H9 (cell line): ENCODE results near the gene FBN2. TPM values are rescaled to one million over a fixed set of nuclear protein-coding genes. Genes with fewer than 3 reads are reported as not detected.

ENCODE experiments used
- DNase-seq: peaks from one replicate; pipeline ENCODE4 v3.0.0-alpha.2; 2017
- H2AFZ ChIP-seq: one replicate; pipeline ENCODE4 v1.6.1; 2013; ENCODE audit warnings: mild to moderate bottlenecking, low read length, control low read depth, moderate library complexity
- H2AK5ac ChIP-seq: 2 replicates; pipeline ENCODE4 v1.6.1; 2013; ENCODE audit warnings: low read length, control low read depth, mixed read lengths; ENCODE audit not compliant: insufficient read length
- H2BK120ac ChIP-seq: one replicate; pipeline ENCODE4 v1.6.1; 2013; ENCODE audit warnings: low read depth, mild to moderate bottlenecking, low read length, control low read depth, inconsistent platforms; ENCODE audit not compliant: poor library complexity, severe bottlenecking
- H2BK12ac ChIP-seq: 2 replicates; pipeline ENCODE4 v1.6.1; 2013; ENCODE audit warnings: low read length, control low read depth, mixed read lengths, low read depth; ENCODE audit not compliant: insufficient read length
- H2BK15ac ChIP-seq: 2 replicates; pipeline ENCODE4 v1.6.1; 2013; ENCODE audit warnings: low read depth, low read length, control low read depth
- H2BK20ac ChIP-seq: one replicate; pipeline ENCODE4 v1.6.1; 2013; ENCODE audit warnings: low read depth, mild to moderate bottlenecking, low read length, control low read depth, inconsistent platforms; ENCODE audit not compliant: poor library complexity, severe bottlenecking
- H2BK5ac ChIP-seq: 2 replicates; pipeline ENCODE4 v1.6.1; 2013; ENCODE audit warnings: low read length, control low read depth, mixed read lengths; ENCODE audit not compliant: insufficient read length
- H3K14ac ChIP-seq: 2 replicates; pipeline ENCODE4 v1.6.1; 2013; ENCODE audit warnings: low read length, control low read depth; ENCODE audit not compliant: insufficient read depth
- H3K18ac ChIP-seq: 2 replicates; pipeline ENCODE4 v1.6.1; 2013; ENCODE audit warnings: low read depth, mild to moderate bottlenecking, mixed read lengths, low read length, control low read depth; ENCODE audit not compliant: insufficient read length
- H3K23ac ChIP-seq: 2 replicates; pipeline ENCODE4 v1.6.1; 2013; ENCODE audit warnings: low read length, control low read depth, mixed read lengths, low read depth; ENCODE audit not compliant: insufficient read length
- H3K23me2 ChIP-seq: 2 replicates; pipeline ENCODE4 v1.6.1; 2013; ENCODE audit warnings: low read depth, mild to moderate bottlenecking, mixed read lengths, low read length, control low read depth; ENCODE audit not compliant: insufficient read length, poor library complexity, severe bottlenecking
- H3K27ac ChIP-seq: 2 replicates; pipeline ENCODE4 v1.5.1; 2013; ENCODE audit warnings: low read length, control low read depth, mixed read lengths, low read depth; ENCODE audit not compliant: insufficient read length
- H3K27me3 ChIP-seq: 2 replicates; pipeline ENCODE4 v1.6.1; 2013; ENCODE audit warnings: low read length, control low read depth, inconsistent platforms; ENCODE audit not compliant: insufficient read depth
- H3K4ac ChIP-seq: 2 replicates; pipeline ENCODE4 v1.6.1; 2013; ENCODE audit warnings: low read depth, mild to moderate bottlenecking, control low read depth, inconsistent platforms, low read length, moderate library complexity
- H3K4me1 ChIP-seq: 2 replicates; pipeline ENCODE4 v1.6.1; 2013; ENCODE audit warnings: low read length, control low read depth, inconsistent platforms; ENCODE audit not compliant: insufficient read depth
- H3K4me2 ChIP-seq: 2 replicates; pipeline ENCODE4 v1.6.1; 2013; ENCODE audit warnings: low read length, control low read depth, mixed read lengths; ENCODE audit not compliant: insufficient read length, insufficient read depth
- H3K56ac ChIP-seq: 2 replicates; pipeline ENCODE4 v1.6.1; 2013; ENCODE audit warnings: low read depth, mild to moderate bottlenecking, mixed read lengths, low read length, control low read depth; ENCODE audit not compliant: insufficient read length
- H3K79me1 ChIP-seq: 2 replicates; pipeline ENCODE4 v1.6.1; 2013; ENCODE audit warnings: low read depth, mild to moderate bottlenecking, moderate library complexity, low read length, control low read depth, inconsistent platforms; ENCODE audit not compliant: insufficient read depth, poor library complexity, severe bottlenecking
- H3K79me2 ChIP-seq: 2 replicates; pipeline ENCODE4 v1.6.1; 2013; ENCODE audit warnings: low read length, control low read depth, inconsistent platforms; ENCODE audit not compliant: insufficient read depth
- H3K9ac ChIP-seq: 2 replicates; pipeline ENCODE4 v1.6.1; 2013; ENCODE audit warnings: low read length, control low read depth, mixed read lengths; ENCODE audit not compliant: insufficient read length; ENCODE audit errors: extremely low read depth
- H3K9me3 ChIP-seq: one replicate; pipeline ENCODE4 v1.6.1; 2013; ENCODE audit warnings: low read depth, low read length, inconsistent platforms; ENCODE audit not compliant: control insufficient read depth
- H3T11ph ChIP-seq: one replicate; pipeline ENCODE4 v1.6.1; 2013; ENCODE audit warnings: mild to moderate bottlenecking, low read length, control low read depth, inconsistent platforms
- H4K20me1 ChIP-seq: one replicate; pipeline ENCODE4 v1.6.1; 2013; ENCODE audit not compliant: control insufficient read depth, insufficient read length, insufficient read depth
- H4K5ac ChIP-seq: 2 replicates; pipeline ENCODE4 v1.6.1; 2013; ENCODE audit warnings: low read depth, mild to moderate bottlenecking, mixed read lengths, low read length, control low read depth; ENCODE audit not compliant: insufficient read length
- H4K8ac ChIP-seq: replicated peaks from 2 replicates; pipeline ENCODE4 v1.6.1; 2013; ENCODE audit warnings: low read length, control low read depth, mixed read lengths, low read depth; ENCODE audit not compliant: insufficient read length
- H4K91ac ChIP-seq: 2 replicates; pipeline ENCODE4 v1.6.1; 2013; ENCODE audit warnings: low read depth, mild to moderate bottlenecking, moderate library complexity, mixed read lengths, low read length, control low read depth; ENCODE audit not compliant: insufficient read length
- H3K27ac Mint-ChIP-seq, 3 experiments: 2 replicates in 2 of 3; 3 replicates in 1 of 3; pipeline ENCODE4 v1.8.0; 2020 to 2021; ENCODE audit warnings: mixed read lengths in 3 of 3, mild to moderate bottlenecking in 1 of 3, moderate library complexity in 1 of 3
- H3K27me3 Mint-ChIP-seq: 2 replicates; pipeline ENCODE4 v1.8.0; 2021; ENCODE audit warnings: low read depth, mild to moderate bottlenecking, moderate library complexity, mixed read lengths
- H3K36me3 Mint-ChIP-seq, 3 experiments: 2 replicates in 2 of 3; 3 replicates in 1 of 3; pipeline ENCODE4 v1.8.0; 2020 to 2021; ENCODE audit warnings: low read depth in 3 of 3, mixed read lengths in 3 of 3; ENCODE audit not compliant: insufficient read depth in 1 of 3
- H3K4me1 Mint-ChIP-seq, 2 experiments: 2 replicates each; pipeline ENCODE4 v1.8.0; 2020; ENCODE audit warnings: mixed read lengths in 2 of 2
- H3K4me3 Mint-ChIP-seq, 2 experiments: 2 replicates in 1 of 2; 3 replicates in 1 of 2; pipeline ENCODE4 v1.8.0; 2020 to 2021; ENCODE audit warnings: mild to moderate bottlenecking in 2 of 2, mixed read lengths in 2 of 2, moderate library complexity in 1 of 2
- H3K9me3 Mint-ChIP-seq, 2 experiments: 2 replicates in 1 of 2; 3 replicates in 1 of 2; pipeline ENCODE4 v1.8.0; 2020; ENCODE audit warnings: mild to moderate bottlenecking in 2 of 2, mixed read lengths in 2 of 2, moderate library complexity in 1 of 2
- WGBS: extraction: QIAGEN DNeasy Blood & Tissue Kit; methylation state at CpG from one replicate; pipeline ENCODE4 v1.1.7; 2013; ENCODE audit warnings: missing lambda C conversion rate, low lambda C conversion rate, mixed read lengths; ENCODE audit not compliant: insufficient read length; ENCODE audit errors: extremely low coverage; 5-methylcytosine and 5-hydroxymethylcytosine counted together
- total RNA-seq: library from RNA; stranded (reverse); gene quantifications from 2 replicates; pipeline ENCODE4 v1.2.1, GENCODE V29; 2021
- TF ChIP-seq, protein P1 (sequence below): fragments of 200-600 bp; sonication (generic); conservative IDR thresholded peaks from 3 replicates; pipeline ENCODE4 v1.8.0; 2021; ENCODE audit warnings: antibody characterized with exemption, mild to moderate bottlenecking

Gene FBN2
- total RNA-seq, 1 experiment from 2014 or later: 8.3 TPM

GRCh38 chr5:128258372-128258771 is 279.7 kb downstream of the FBN2 start:
- no peaks in the 10 kb centered on the region for H3K79me1 ChIP-seq
- no peak overlapping the region for H2BK120ac ChIP-seq
- H2BK15ac ChIP-seq: no peak overlapping the region
- H4K91ac ChIP-seq: no peak overlapping the region
- no peak overlapping the region for H3K18ac ChIP-seq
- H2AK5ac ChIP-seq: no peak overlapping the region
- no peak overlapping the region for H3K23ac ChIP-seq
- no peaks in the 10 kb centered on the region for H3K79me2 ChIP-seq
- H2BK5ac ChIP-seq: no peak overlapping the region
- H2AFZ ChIP-seq: no peak overlapping the region
- H3K4me2 ChIP-seq: no peak overlapping the region
- H4K8ac ChIP-seq: no peak overlapping the region
- peaks cover 0 to 4% (median 0%) of the 10 kb centered on the region in 3 experiments; a peak in 3 of 7 replicates for H3K36me3 Mint-ChIP-seq
- no peaks in the 10 kb centered on the region for H3K9me3 ChIP-seq
- no peaks in the 10 kb centered on the region for H4K20me1 ChIP-seq
- no peak overlapping the region for H3K56ac ChIP-seq
- no peaks in the 10 kb centered on the region for H3K27me3 ChIP-seq
- H3K4me1 ChIP-seq: no peaks in the 10 kb centered on the region
- no peak overlapping the region for H3K14ac ChIP-seq
- no peak overlapping the region for H2BK20ac ChIP-seq
- no peak overlapping the region for H2BK12ac ChIP-seq
- no peak overlapping the region for H4K5ac ChIP-seq
- no peak overlapping the region for H3K9ac ChIP-seq
- WGBS: no CpG with 5 or more reads among the region's 6 CpGs
- no peaks in the 10 kb centered on the region for H3K27me3 Mint-ChIP-seq
- no peak overlapping the region for H3K4ac ChIP-seq
- H3K27ac Mint-ChIP-seq: no peak overlapping the region
- H3K4me1 Mint-ChIP-seq: peaks cover 7 to 11% of the 10 kb centered on the region in 2 experiments; a peak in 3 of 4 replicates
- H3T11ph ChIP-seq: no peak overlapping the region
- H3K4me3 Mint-ChIP-seq: no peak overlapping the region
- H3K27ac ChIP-seq: no peak overlapping the region
- TF ChIP-seq, protein P1, sequence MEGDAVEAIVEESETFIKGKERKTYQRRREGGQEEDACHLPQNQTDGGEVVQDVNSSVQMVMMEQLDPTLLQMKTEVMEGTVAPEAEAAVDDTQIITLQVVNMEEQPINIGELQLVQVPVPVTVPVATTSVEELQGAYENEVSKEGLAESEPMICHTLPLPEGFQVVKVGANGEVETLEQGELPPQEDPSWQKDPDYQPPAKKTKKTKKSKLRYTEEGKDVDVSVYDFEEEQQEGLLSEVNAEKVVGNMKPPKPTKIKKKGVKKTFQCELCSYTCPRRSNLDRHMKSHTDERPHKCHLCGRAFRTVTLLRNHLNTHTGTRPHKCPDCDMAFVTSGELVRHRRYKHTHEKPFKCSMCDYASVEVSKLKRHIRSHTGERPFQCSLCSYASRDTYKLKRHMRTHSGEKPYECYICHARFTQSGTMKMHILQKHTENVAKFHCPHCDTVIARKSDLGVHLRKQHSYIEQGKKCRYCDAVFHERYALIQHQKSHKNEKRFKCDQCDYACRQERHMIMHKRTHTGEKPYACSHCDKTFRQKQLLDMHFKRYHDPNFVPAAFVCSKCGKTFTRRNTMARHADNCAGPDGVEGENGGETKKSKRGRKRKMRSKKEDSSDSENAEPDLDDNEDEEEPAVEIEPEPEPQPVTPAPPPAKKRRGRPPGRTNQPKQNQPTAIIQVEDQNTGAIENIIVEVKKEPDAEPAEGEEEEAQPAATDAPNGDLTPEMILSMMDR: no peak
- no peaks in the 10 kb centered on the region for H3K23me2 ChIP-seq
- no peak for DNase-seq
- H3K9me3 Mint-ChIP-seq: no peaks in the 10 kb centered on the region
